Right renal cortex interstitium (tissue), 3 donors: ENCODE results near the gene COX4I1. TPM values are rescaled to one million over a fixed set of nuclear protein-coding genes. Genes with fewer than 3 reads are reported as not detected.

ENCODE experiments used
- DNase-seq, 3 donors: peaks; one replicate each; pipeline ENCODE4 v3.0.0-alpha.2; 2013; ENCODE audit warnings: low read depth in 3 of 3, low spot score in 2 of 3
- polyA plus RNA-seq, 3 donors: library from polyadenylated mRNA; unstranded; fragments of 120-200 nt; gene quantifications; one replicate each; pipeline ENCODE4 v1.2.1, GENCODE V29; 2013; ENCODE audit not compliant: insufficient read length in 3 of 3

The COX4I1 gene
- polyA plus RNA-seq, 3 donors, result 364 to 398 (median 365) TPM

GRCh38 chr16:85854935-85855334 is 55.4 kb downstream of the COX4I1 start:
- DNase-seq, result no peak

- no peak for DNase-seq
Observed at GRCh38 chr16:85856079-85856478, 56.6 kb downstream of the COX4I1 start.

- no peak for DNase-seq
Observed at GRCh38 chr16:85856585-85856984, 57.1 kb downstream of the COX4I1 start.

Other genes with a start within 250 kb of the COX4I1 start
- gene GSE1, start 186.4 kb upstream of the COX4I1 start, polyA plus RNA-seq, result 10 to 100 TPM; 53.6 to 58.6 (median 56.9) TPM
- 10 to 100 TPM; 16.0 to 21.5 (median 20.4) TPM for gene GINS2, start 110.7 kb upstream of the COX4I1 start, polyA plus RNA-seq
- gene C16orf74, start 48.6 kb upstream of the COX4I1 start, polyA plus RNA-seq, result 1 to 10 TPM; 3.0 to 3.7 (median 3.4) TPM
- gene EMC8, start 151 bp upstream of the COX4I1 start, polyA plus RNA-seq, result 10 to 100 TPM; 28.4 to 31.4 (median 30.0) TPM
- gene IRF8, start 99.5 kb downstream of the COX4I1 start, polyA plus RNA-seq, result 1 to 10 TPM; 4.5 to 7.2 (median 5.7) TPM